HG02938 (cell line): ENCODE measurements around the gene PEX7.
"Not testable (repeated sequence)": the region's sequence is repeated elsewhere in the genome, so short reads cannot be mapped to it uniquely, and the experiment has no call there.

Source experiments
- ATAC-seq: cut with Tn5 transposase; IDR thresholded peaks from one replicate; pipeline ENCODE4 v1.9.1; 2021; ENCODE audit warnings: mild to moderate bottlenecking, moderate library complexity; ENCODE audit not compliant: unreplicated experiment

PEX7 gene

DNA sequence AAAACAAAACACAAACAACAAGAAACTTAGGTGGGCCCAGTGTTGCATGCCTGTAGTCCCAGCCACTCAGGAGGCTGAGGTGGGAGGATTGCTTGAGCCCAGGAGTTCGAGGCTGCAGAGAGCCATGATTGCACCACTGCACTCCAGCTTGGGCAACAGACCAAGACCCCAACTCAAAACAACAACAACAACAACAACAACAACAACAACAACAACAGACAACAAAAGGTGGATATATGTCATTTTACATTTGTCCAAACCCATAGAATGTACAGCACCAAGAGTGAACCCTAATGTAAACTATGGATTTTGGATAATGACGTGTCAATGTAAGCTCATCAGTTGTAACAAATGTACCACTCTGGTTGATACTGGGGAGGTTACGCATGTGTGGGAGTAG is 127.6 kb downstream of the PEX7 start:
- not testable (repeated sequence) for ATAC-seq

- ATAC-seq = no peak
These were observed 128.2 kb downstream of the PEX7 start for GRCh38 chr6:136950436-136951126.

DNA sequence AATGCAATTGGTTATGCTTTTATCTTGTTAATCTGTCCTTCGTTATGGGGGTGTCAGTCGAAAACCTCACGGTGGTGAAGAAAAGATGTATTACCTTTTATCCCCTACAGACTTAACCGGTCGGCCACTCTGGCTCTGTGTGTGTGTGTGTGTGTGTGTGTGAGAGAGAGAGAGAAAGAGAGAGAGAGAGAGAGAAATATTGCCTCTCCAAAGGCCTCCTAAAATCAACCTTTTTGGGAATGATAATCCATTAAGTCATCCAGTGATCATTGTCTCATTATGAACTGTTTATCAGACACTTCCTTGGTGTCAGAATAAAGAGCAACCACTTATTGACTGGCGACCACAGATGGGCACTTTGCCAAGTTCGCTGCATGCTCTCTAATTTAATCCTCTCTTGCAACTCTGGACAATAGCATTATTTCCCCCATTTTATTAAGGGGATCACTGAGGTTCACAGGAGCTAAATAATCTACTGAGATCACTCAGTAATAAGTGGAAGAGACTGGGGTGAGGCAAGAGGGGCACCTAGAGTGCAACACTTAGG is 130.4 kb downstream of the PEX7 start:
- ATAC-seq = no peak

GRCh38 chr6:136955123-136955522 is 132.7 kb downstream of the PEX7 start:
- no peak for ATAC-seq

- no peak for ATAC-seq
These were observed 134.5 kb downstream of the PEX7 start for GRCh38 chr6:136956590-136957544.

DNA sequence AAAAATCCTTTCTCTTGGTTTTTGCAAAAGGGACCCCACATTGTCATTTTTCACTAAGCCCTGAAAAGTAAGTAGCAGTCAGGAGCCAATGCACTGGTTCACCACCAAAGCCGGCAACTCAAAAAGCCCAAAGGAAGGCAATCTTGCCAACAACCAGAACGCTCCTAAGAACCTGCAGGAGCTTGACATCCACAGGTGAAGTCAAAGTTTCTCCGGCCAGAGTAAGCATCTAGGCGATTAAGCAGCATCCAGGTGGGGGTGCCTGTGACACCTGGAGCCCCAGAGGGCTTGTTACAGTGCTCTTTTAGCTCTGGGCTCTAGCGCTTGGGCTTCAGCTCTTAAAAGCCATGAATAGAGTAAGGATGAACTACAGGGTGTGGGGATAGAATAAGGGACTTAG is 135.8 kb downstream of the PEX7 start:
- ATAC-seq = no peak

- ATAC-seq = no peak
These were observed 137.1 kb downstream of the PEX7 start for GRCh38 chr6:136959471-136959891.

DNA sequence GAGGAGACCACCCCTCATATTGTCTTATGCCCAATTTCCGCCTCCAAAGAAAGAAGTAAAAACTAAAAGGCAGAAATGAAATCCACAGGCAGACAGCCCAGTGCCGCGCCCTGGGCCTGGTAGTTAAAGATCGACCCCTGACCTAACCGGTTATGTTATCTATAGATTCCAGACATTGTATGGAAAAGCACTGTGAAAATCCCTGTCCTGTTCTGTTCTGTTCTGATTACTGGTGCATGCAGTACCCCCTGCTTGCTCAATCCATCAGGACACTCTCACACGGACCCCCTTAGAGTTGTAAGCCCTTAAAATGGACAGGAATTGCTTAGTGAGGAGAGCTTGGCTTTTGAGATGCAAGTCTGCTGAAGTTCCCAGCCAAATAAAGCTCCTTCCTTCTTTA is 137.5 kb downstream of the PEX7 start:
- ATAC-seq = not testable (repeated sequence)

- no peak for ATAC-seq
These were observed 138.4 kb downstream of the PEX7 start for GRCh38 chr6:136960781-136961180.

DNA sequence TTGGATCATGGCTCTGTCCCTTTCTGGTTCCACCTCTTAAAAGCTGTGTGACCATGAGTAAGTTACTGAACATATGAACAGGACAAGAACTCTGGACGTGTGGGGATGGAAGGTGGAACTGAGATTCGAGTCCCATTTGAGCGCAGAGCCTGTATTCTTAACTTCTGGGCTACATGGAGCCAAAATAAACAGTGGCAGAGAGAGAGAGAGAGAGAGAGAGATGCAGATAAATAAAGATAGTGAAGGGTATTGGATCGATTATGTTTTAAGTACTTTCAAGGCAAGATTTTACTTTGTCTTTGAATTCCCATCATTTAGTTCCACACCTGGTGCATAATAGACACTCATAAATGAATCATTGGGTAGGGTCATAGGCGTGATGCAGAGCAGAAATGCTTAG is 139.5 kb downstream of the PEX7 start:
- ATAC-seq = no peak

GRCh38 chr6:136962661-136963060 is 140.3 kb downstream of the PEX7 start:
- ATAC-seq = no peak

DNA sequence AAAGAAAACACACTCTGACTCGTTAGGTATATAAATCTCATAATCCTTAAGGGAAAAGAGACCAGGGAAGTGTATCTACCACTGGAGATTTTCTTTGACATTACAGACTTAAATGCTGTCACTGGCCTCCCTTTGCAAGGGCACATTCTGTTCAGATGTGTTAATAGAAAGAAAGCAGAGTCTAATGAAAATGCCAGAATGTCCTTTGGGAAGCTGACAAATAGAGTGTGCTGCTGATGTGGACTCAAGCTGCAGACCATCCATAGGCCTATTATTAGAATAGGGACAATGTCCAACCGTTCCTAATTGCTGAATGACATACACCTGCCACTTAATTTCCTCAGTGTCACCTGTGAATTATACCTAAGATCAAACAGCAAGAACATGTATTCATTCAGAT is 140.9 kb downstream of the PEX7 start:
- ATAC-seq = no peak
